HCT116 (cell line): Measurements from ENCODE around the gene ARID1A. TPM values are rescaled to one million over a fixed set of nuclear protein-coding genes. Genes with fewer than 3 reads are reported as not detected.

Experiments used
- ATAC-seq: fragments of 200-7000 bp; cut with Tn5 transposase; 2 replicates; pipeline ENCODE4 v1.9.1; 2020; ENCODE audit warnings: mild to moderate bottlenecking, moderate library complexity
- BruUV-seq: library from RNA; stranded (reverse); fragments of 400-500 nt; replicated peaks from 2 replicates; lab custom pipeline; 2021; lab: Mats Ljungman, UMichigan
- CTCF ChIA-PET: fragments of 300-600 bp; sonication (Branson Sonifier 250); formaldehyde crosslinking; loops from one replicate; lab custom pipeline; 2021; ENCODE audit warnings: antibody characterized with exemption; lab: Charles Lee
- POLR2A ChIA-PET: fragments of 300-600, 350-600 bp; sonication (Branson Sonifier 250); formaldehyde crosslinking; loops from one replicate; lab custom pipeline; 2021; ENCODE audit warnings: antibody characterized with exemption; lab: Charles Lee
- RAD21 ChIA-PET, 2 experiments: fragments of 300-600 bp; sonication (Branson Sonifier 250); formaldehyde crosslinking; loops; one replicate each; lab custom pipeline; 2023; ENCODE audit warnings: low total read pairs in 2 of 2; ENCODE audit not compliant: uncharacterized antibody in 2 of 2, unreplicated experiment in 2 of 2, low non-redundant PET in 1 of 2; lab: Charles Lee
- DNase-seq: peaks from one replicate; pipeline ENCODE4 v3.0.0-alpha.2; 2010; ENCODE audit warnings: low read depth, low spot score
- H2AFZ ChIP-seq: fragments of 200-600 bp; shearing (Covaris generic), sonication (generic); 2 replicates; pipeline ENCODE4 v1.6.1; 2017; ENCODE audit warnings: low read depth, mixed run types, mixed read lengths, antibody characterized with exemption, low read length; ENCODE audit not compliant: poor library complexity, severe bottlenecking
- H3K27ac ChIP-seq: 2 replicates; pipeline ENCODE4 v1.5.1; 2012; ENCODE audit warnings: low read depth, low read length
- H3K27me3 ChIP-seq: fragments of 200-600 bp; sonication (generic); 2 replicates; pipeline ENCODE4 v1.6.1; 2016; ENCODE audit warnings: mixed run types, low read length, mixed read lengths; ENCODE audit not compliant: insufficient read depth
- H3K36me3 ChIP-seq, 2 experiments: fragments of 200-500 bp in 1 of 2; fragments of 200-600 bp in 1 of 2; sonication (Bioruptor generic) in 1 of 2; sonication (generic) in 1 of 2; 2 replicates each; pipeline versions ENCODE4 v1.5.1 to v1.6.1; 2014 to 2016; ENCODE audit warnings: low read length in 2 of 2, inconsistent platforms in 1 of 2, mixed read lengths in 1 of 2, mixed run types in 1 of 2; ENCODE audit not compliant: insufficient read depth in 2 of 2, control insufficient read depth in 1 of 2
- H3K4me1 ChIP-seq, 2 experiments: fragments of 200-600 bp in 1 of 2; sonication (generic) in 1 of 2; 2 replicates each; pipeline versions ENCODE4 v1.5.1 to v1.6.1; 2012 to 2017; ENCODE audit warnings: low read length in 2 of 2, inconsistent platforms in 1 of 2, mild to moderate bottlenecking in 1 of 2, mixed read lengths in 1 of 2, mixed run types in 1 of 2, moderate library complexity in 1 of 2; ENCODE audit not compliant: insufficient read depth in 2 of 2, control insufficient read depth in 1 of 2
- H3K4me2 ChIP-seq: fragments of 200-600 bp; sonication (generic); 2 replicates; pipeline ENCODE4 v1.6.1; 2017; ENCODE audit warnings: mixed run types, low read length, mixed read lengths
- H3K4me3 ChIP-seq, 2 experiments: fragments of 200-600 bp in 1 of 2; sonication (generic) in 1 of 2; replicated peaks in 1 of 2; 2 replicates each; pipeline ENCODE4 v1.5.1; 2011 to 2016; ENCODE audit warnings: low read length in 2 of 2, control low read depth in 1 of 2, low read depth in 1 of 2, mild to moderate bottlenecking in 1 of 2, mixed read lengths in 1 of 2, mixed run types in 1 of 2
- H3K79me2 ChIP-seq: fragments of 200-600 bp; sonication (generic); 2 replicates; pipeline ENCODE4 v1.6.1; 2017; ENCODE audit warnings: mild to moderate bottlenecking, mixed run types, low read length, moderate library complexity, mixed read lengths; ENCODE audit not compliant: insufficient read depth
- H3K9ac ChIP-seq: fragments of 200-600 bp; sonication (generic); 2 replicates; pipeline ENCODE4 v1.6.1; 2016; ENCODE audit warnings: low read length, mixed read lengths
- H3K9me2 ChIP-seq: fragments of 200-600 bp; sonication (generic), shearing (Covaris generic); 2 replicates; pipeline ENCODE4 v1.6.1; 2017; ENCODE audit warnings: mixed run types, mild to moderate bottlenecking, moderate library complexity; ENCODE audit not compliant: insufficient read depth
- H3K9me3 ChIP-seq, 2 experiments: fragments of 200-500 bp in 1 of 2; fragments of 200-600 bp in 1 of 2; sonication (Bioruptor generic) in 1 of 2; sonication (generic) in 1 of 2; 2 replicates each; pipeline ENCODE4 v1.6.1; 2014 to 2017; ENCODE audit warnings: low read length in 2 of 2, mixed read lengths in 2 of 2, inconsistent platforms in 1 of 2, low read depth in 1 of 2, mild to moderate bottlenecking in 1 of 2, mixed run types in 1 of 2, moderate library complexity in 1 of 2; ENCODE audit not compliant: control insufficient read depth in 1 of 2, insufficient read depth in 1 of 2
- H4K20me1 ChIP-seq: fragments of 200-600 bp; sonication (generic), shearing (Covaris generic); 2 replicates; pipeline ENCODE4 v1.6.1; 2017; ENCODE audit warnings: mixed run types, mild to moderate bottlenecking, moderate library complexity; ENCODE audit not compliant: insufficient read depth
- ATF3 ChIP-seq: IDR thresholded peaks from 2 replicates; pipeline ENCODE4 v1.6.1; 2012
- CBX3 ChIP-seq: IDR thresholded peaks from 2 replicates; pipeline ENCODE4 v1.6.1; 2012; ENCODE audit warnings: low read depth
- CEBPB ChIP-seq: IDR thresholded peaks from 2 replicates; pipeline ENCODE4 v1.6.1; 2012; ENCODE audit warnings: low read depth
- EGR1 ChIP-seq: IDR thresholded peaks from 2 replicates; pipeline ENCODE4 v1.6.1; 2012; ENCODE audit warnings: low read depth
- EZH2 ChIP-seq: fragments of 200-600 bp; sonication (generic); IDR thresholded peaks from 2 replicates; pipeline ENCODE4 v1.6.1; 2017; ENCODE audit warnings: antibody characterized with exemption, mixed run types
- EZH2phosphoT487 ChIP-seq: fragments of 200-600 bp; IDR thresholded peaks from 2 replicates; pipeline ENCODE4 v1.6.1; 2018; ENCODE audit warnings: antibody characterized with exemption, borderline replicate concordance
- JUND ChIP-seq: IDR thresholded peaks from 2 replicates; pipeline ENCODE4 v1.6.1; 2012
- POLR2A ChIP-seq: IDR thresholded peaks from 2 replicates; pipeline ENCODE4 v1.7.0; 2011; ENCODE audit warnings: borderline replicate concordance; ENCODE audit not compliant: insufficient read depth, insufficient read length; ENCODE audit errors: extremely low read depth
- POLR2AphosphoS5 ChIP-seq: IDR thresholded peaks from 2 replicates; pipeline ENCODE4 v1.6.1; 2011; ENCODE audit warnings: mild to moderate bottlenecking, low read depth, low read length, moderate library complexity
- REST ChIP-seq: IDR thresholded peaks from 2 replicates; pipeline ENCODE4 v1.6.1; 2012; ENCODE audit warnings: low read depth
- SIN3A ChIP-seq: IDR thresholded peaks from 2 replicates; pipeline ENCODE4 v1.6.1; 2012; ENCODE audit warnings: low read depth
- SP1 ChIP-seq: IDR thresholded peaks from 2 replicates; pipeline ENCODE4 v1.6.1; 2012; ENCODE audit warnings: low read depth
- SRF ChIP-seq: IDR thresholded peaks from 2 replicates; pipeline ENCODE4 v1.6.1; 2012; ENCODE audit warnings: low read depth
- ZBTB33 ChIP-seq: IDR thresholded peaks from 2 replicates; pipeline ENCODE4 v1.6.1; 2011; ENCODE audit warnings: mild to moderate bottlenecking, low read length, moderate library complexity; ENCODE audit not compliant: insufficient replicate concordance; ENCODE audit errors: extremely low read depth
- ZFX ChIP-seq: fragments of 450-650 bp; IDR thresholded peaks from 2 replicates; pipeline ENCODE4 v1.6.1; 2017
- intact Hi-C: fragments of 100-400 bp; cut with micrococcal nuclease; formaldehyde crosslinking; loops from 2 replicates; pipeline ENCODE4 v1.10.0; 2022
- total RNA-seq: library from RNA; stranded (reverse); gene quantifications from one replicate; pipeline ENCODE4 v1.2.1, GENCODE V29; 2021; ENCODE audit not compliant: unreplicated experiment

ARID1A gene
- total RNA-seq, 1 experiment from 2014 or later: 62.8 TPM

GRCh38 chr1:26700711-26701110, 4.9 kb downstream of the ARID1A start:
- no peak overlapping the region for H3K4me2 ChIP-seq
- ATAC-seq (no peak), DNase-seq (no peak)
- H3K9me2 ChIP-seq: no peaks in the 10 kb centered on the region
- peaks cover 37 to 80% of the 10 kb centered on the region in 2 experiments for H3K4me1 ChIP-seq
- BruUV-seq: no TSS peak
- intact Hi-C loops: no loop called here
- ChIA-PET CTCF (interaction anchor here (1.0 kb wide), 1 partner anchor 88 kb away, joined by 4 read pairs; no protein-coding TSS in a partner anchor), RAD21 (no interaction called here), POLR2A (no interaction called here)
- H3K79me2 ChIP-seq: peaks cover 93% of the 10 kb centered on the region
- H3K36me3 ChIP-seq: no peaks in the 10 kb centered on the region; a peak in 1 of 4 replicates
- H2AFZ ChIP-seq: no peak overlapping the region
- H3K27me3 ChIP-seq: no peaks in the 10 kb centered on the region
- no peak overlapping the region for H3K9ac ChIP-seq
- peaks cover 34% of the 10 kb centered on the region; the same call in 1 of the 2 replicates for H4K20me1 ChIP-seq
- no peak overlapping the region for H3K4me3 ChIP-seq
- TF ChIP-seq ATF3: no peak
- no peak for TF ChIP-seq EZH2
- no peak for TF ChIP-seq EZH2phosphoT487
- TF ChIP-seq SIN3A: no peak
- no peak for TF ChIP-seq CBX3
- no peak for TF ChIP-seq ZFX
- no peak for TF ChIP-seq ZBTB33
- no peak for TF ChIP-seq POLR2A
- TF ChIP-seq POLR2AphosphoS5: no peak
- no peak for TF ChIP-seq JUND
- no peak for TF ChIP-seq CEBPB
- no peak for TF ChIP-seq SP1
- TF ChIP-seq SRF: no peak
- TF ChIP-seq EGR1: no peak
- TF ChIP-seq REST: no peak
- no peaks in the 10 kb centered on the region for H3K9me3 ChIP-seq
- no peak overlapping the region for H3K27ac ChIP-seq
